OCI-LY7 (cell line): ENCODE results near the gene PPL. TPM values are rescaled to one million over a fixed set of nuclear protein-coding genes. Genes with fewer than 3 reads are reported as not detected.

ENCODE experiments used
- BruUV-seq: library from RNA; stranded (reverse); fragments of 400-500 nt; replicated peaks from 2 replicates; lab custom pipeline; 2021; lab: Mats Ljungman, UMichigan
- CTCF ChIA-PET: fragments of 300-600 bp; sonication (Branson Sonifier 250); formaldehyde crosslinking; loops from one replicate; lab custom pipeline; 2022; ENCODE audit warnings: antibody characterized with exemption; ENCODE audit not compliant: unreplicated experiment; lab: Charles Lee
- POLR2A ChIA-PET: fragments of 300-600 bp; sonication (Branson Sonifier 250); formaldehyde crosslinking; loops from one replicate; lab custom pipeline; 2022; ENCODE audit warnings: antibody characterized with exemption; lab: Charles Lee
- DNase-seq: peaks from one replicate; pipeline ENCODE4 v3.0.0-alpha.2; 2015; ENCODE audit warnings: low spot score
- H2AFZ ChIP-seq: fragments of 200-600 bp; sonication (generic), shearing (Covaris generic); 2 replicates; pipeline ENCODE4 v1.6.1; 2014; ENCODE audit warnings: mild to moderate bottlenecking, antibody characterized with exemption, low read length, moderate library complexity
- H3K27ac ChIP-seq: fragments of 200-600 bp; sonication (generic); 2 replicates; pipeline ENCODE4 v1.5.1; 2014; ENCODE audit warnings: mixed run types, low read depth, mild to moderate bottlenecking, moderate library complexity, low read length, inconsistent platforms; ENCODE audit not compliant: poor library complexity, severe bottlenecking
- H3K36me3 ChIP-seq: fragments of 200-600 bp; sonication (generic); 2 replicates; pipeline ENCODE4 v1.6.1; 2014; ENCODE audit warnings: mild to moderate bottlenecking, antibody characterized with exemption, low read length, moderate library complexity, mixed read lengths; ENCODE audit not compliant: insufficient read depth
- H3K4me1 ChIP-seq: fragments of 200-600 bp; sonication (generic); 2 replicates; pipeline ENCODE4 v1.5.1; 2014; ENCODE audit warnings: mild to moderate bottlenecking, low read length; ENCODE audit not compliant: insufficient read depth, poor library complexity, severe bottlenecking
- H3K4me2 ChIP-seq: fragments of 200-600 bp; sonication (generic); 2 replicates; pipeline ENCODE4 v1.6.1; 2014; ENCODE audit warnings: mild to moderate bottlenecking, low read length
- H3K4me3 ChIP-seq: fragments of 200-600 bp; sonication (generic); 2 replicates; pipeline ENCODE4 v1.5.1; 2014; ENCODE audit warnings: mild to moderate bottlenecking, low read depth, low read length; ENCODE audit not compliant: poor library complexity, severe bottlenecking
- H3K79me2 ChIP-seq: fragments of 200-600 bp; sonication (generic); 2 replicates; pipeline ENCODE4 v1.6.1; 2016; ENCODE audit warnings: low read depth, mild to moderate bottlenecking, low read length, moderate library complexity, mixed read lengths; ENCODE audit not compliant: insufficient read depth
- H3K9me2 ChIP-seq: fragments of 200-600 bp; sonication (generic); 2 replicates; pipeline ENCODE4 v1.6.1; 2016; ENCODE audit warnings: mild to moderate bottlenecking, low read length, mixed read lengths; ENCODE audit not compliant: insufficient read depth
- H3K9me3 ChIP-seq: fragments of 200-600 bp; sonication (generic); 2 replicates; pipeline ENCODE4 v1.6.1; 2014; ENCODE audit warnings: mild to moderate bottlenecking, mixed run types, low read length, mixed read lengths
- H4K20me1 ChIP-seq: fragments of 200-600 bp; sonication (generic); 2 replicates; pipeline ENCODE4 v1.6.1; 2014; ENCODE audit warnings: mild to moderate bottlenecking, antibody characterized with exemption, low read length, moderate library complexity, mixed read lengths; ENCODE audit not compliant: insufficient read depth
- CTCF ChIP-seq: fragments of 200-600 bp; sonication (generic); conservative IDR thresholded peaks from 2 replicates; pipeline ENCODE4 v1.5.1; 2014; ENCODE audit warnings: mild to moderate bottlenecking, antibody characterized with exemption, low read length, moderate library complexity, mixed read lengths
- EZH2phosphoT487 ChIP-seq: fragments of 200-600 bp; sonication (generic); IDR thresholded peaks from 2 replicates; pipeline ENCODE4 v1.6.1; 2018; ENCODE audit warnings: low read depth, borderline replicate concordance, mild to moderate bottlenecking, mixed run types, antibody characterized with exemption, low read length, moderate library complexity, mixed read lengths
- intact Hi-C: fragments of 100-400 bp; cut with micrococcal nuclease; formaldehyde crosslinking; loops from one replicate; pipeline ENCODE4 v1.10.0; 2022; ENCODE audit not compliant: unreplicated experiment
- total RNA-seq, 2 experiments: library from RNA; depleted of rRNA in 1 of 2; stranded (reverse); fragments of >200 nt in 1 of 2; shearing (Covaris generic) in 1 of 2; gene quantifications; 2 replicates each; pipeline ENCODE4 v1.2.3, GENCODE V29; 2014 to 2022

PPL gene
- total RNA-seq, 2 experiments from 2014 or later, result not detected

GRCh38 chr16:4982056-4982867, 45.3 kb upstream of the PPL start:
- no TSS peak for BruUV-seq
- POLR2A ChIA-PET, result no interaction called here
- no peak for DNase-seq
- no peak overlapping the region for H2AFZ ChIP-seq
- no peak overlapping the region for H3K27ac ChIP-seq
- TF ChIP-seq CTCF (no peak), EZH2phosphoT487 (no peak)
- intact Hi-C loops, result no loop called here
- no peaks in the 10 kb centered on the region for H3K9me2 ChIP-seq
- no peaks in the 10 kb centered on the region for H3K9me3 ChIP-seq
- no peak overlapping the region for H3K4me3 ChIP-seq
- H3K4me1 ChIP-seq, result no peaks in the 10 kb centered on the region
- CTCF ChIA-PET, result no interaction called here
- no peak overlapping the region for H3K4me2 ChIP-seq
- H3K79me2 ChIP-seq, result no peaks in the 10 kb centered on the region
- no peaks in the 10 kb centered on the region for H4K20me1 ChIP-seq
- no peaks in the 10 kb centered on the region for H3K36me3 ChIP-seq

- no peaks in the 10 kb centered on the region for H3K79me2 ChIP-seq
- H4K20me1 ChIP-seq, result no peaks in the 10 kb centered on the region
- no TSS peak for BruUV-seq
- peaks cover 5% of the 10 kb centered on the region for H3K9me3 ChIP-seq
- intact Hi-C loops, result no loop called here
- H3K4me1 ChIP-seq, result peaks cover 6% of the 10 kb centered on the region
- H3K4me3 ChIP-seq, result no peak overlapping the region
- no peak for DNase-seq
- H3K27ac ChIP-seq, result no peak overlapping the region
- CTCF ChIA-PET, result no interaction called here
- H2AFZ ChIP-seq, result no peak overlapping the region
- H3K4me2 ChIP-seq, result no peak overlapping the region
- no peak for TF ChIP-seq CTCF
- TF ChIP-seq EZH2phosphoT487, result no peak
- POLR2A ChIA-PET, result interaction anchor here (0.6 kb wide), 1 partner anchor 30 kb away, joined by 6 read pairs; no protein-coding TSS in a partner anchor
- H3K36me3 ChIP-seq, result no peaks in the 10 kb centered on the region; the same call in 1 of the 2 replicates
- no peaks in the 10 kb centered on the region for H3K9me2 ChIP-seq
Observed at GRCh38 chr16:4981473-4981872, 44.5 kb upstream of the PPL start.

GRCh38 chr16:4980691-4981090, 43.7 kb upstream of the PPL start:
- CTCF ChIA-PET, result no interaction called here
- H3K79me2 ChIP-seq, result no peaks in the 10 kb centered on the region
- peaks cover 13% of the 10 kb centered on the region for H3K4me1 ChIP-seq
- peaks cover 8% of the 10 kb centered on the region for H3K9me3 ChIP-seq
- H3K4me3 ChIP-seq, result no peak overlapping the region
- H4K20me1 ChIP-seq, result no peaks in the 10 kb centered on the region
- H2AFZ ChIP-seq, result no peak overlapping the region
- no peak overlapping the region for H3K4me2 ChIP-seq
- intact Hi-C loops, result no loop called here
- TF ChIP-seq EZH2phosphoT487 (no peak), CTCF (no peak)
- BruUV-seq, result no TSS peak
- no peaks in the 10 kb centered on the region for H3K9me2 ChIP-seq
- POLR2A ChIA-PET, result no interaction called here
- H3K36me3 ChIP-seq, result no peaks in the 10 kb centered on the region; the same call in 1 of the 2 replicates
- no peak for DNase-seq
- H3K27ac ChIP-seq, result no peak overlapping the region
